Fibroblast of pulmonary artery (primary cell): ENCODE data around the gene CAMKV.

Source experiments
- DNase-seq: peaks from one replicate; pipeline ENCODE4 v3.0.0-alpha.2; 2010; ENCODE audit warnings: low read depth
- H3K4me3 ChIP-seq: replicated peaks from 2 replicates; pipeline ENCODE4 v1.5.1; 2011; ENCODE audit warnings: low read depth, mild to moderate bottlenecking, control low read depth, low read length, moderate library complexity
- TF ChIP-seq, protein P1 (sequence below): IDR thresholded peaks from 2 replicates; pipeline ENCODE4 v1.5.1; 2011; ENCODE audit warnings: mild to moderate bottlenecking, control low read depth, low read length, inconsistent platforms; ENCODE audit errors: missing control alignments

CAMKV gene

DNA sequence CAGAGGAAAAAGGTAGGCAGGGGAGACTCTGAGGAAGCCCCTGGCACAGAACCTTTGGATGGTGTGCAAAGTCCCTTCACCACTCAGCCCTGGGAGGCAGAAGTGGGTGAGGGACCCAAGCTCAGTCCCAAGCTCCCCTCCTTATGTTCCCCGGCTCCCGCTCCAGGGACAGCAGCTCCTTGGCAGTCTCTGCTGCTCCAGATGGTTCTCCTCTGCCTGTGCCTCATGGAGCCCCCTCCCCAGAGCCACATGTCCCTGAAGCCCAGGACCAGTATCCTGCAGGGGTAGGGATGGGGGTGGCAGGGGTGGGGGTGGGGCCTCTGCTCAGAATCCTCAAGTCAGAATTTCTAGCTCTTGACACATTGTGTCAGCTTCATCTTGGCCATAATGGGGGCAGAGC is 8.0 kb upstream of the CAMKV start:
- H3K4me3 ChIP-seq, result no peak overlapping the region
- no peak for DNase-seq
- TF ChIP-seq, protein P1, sequence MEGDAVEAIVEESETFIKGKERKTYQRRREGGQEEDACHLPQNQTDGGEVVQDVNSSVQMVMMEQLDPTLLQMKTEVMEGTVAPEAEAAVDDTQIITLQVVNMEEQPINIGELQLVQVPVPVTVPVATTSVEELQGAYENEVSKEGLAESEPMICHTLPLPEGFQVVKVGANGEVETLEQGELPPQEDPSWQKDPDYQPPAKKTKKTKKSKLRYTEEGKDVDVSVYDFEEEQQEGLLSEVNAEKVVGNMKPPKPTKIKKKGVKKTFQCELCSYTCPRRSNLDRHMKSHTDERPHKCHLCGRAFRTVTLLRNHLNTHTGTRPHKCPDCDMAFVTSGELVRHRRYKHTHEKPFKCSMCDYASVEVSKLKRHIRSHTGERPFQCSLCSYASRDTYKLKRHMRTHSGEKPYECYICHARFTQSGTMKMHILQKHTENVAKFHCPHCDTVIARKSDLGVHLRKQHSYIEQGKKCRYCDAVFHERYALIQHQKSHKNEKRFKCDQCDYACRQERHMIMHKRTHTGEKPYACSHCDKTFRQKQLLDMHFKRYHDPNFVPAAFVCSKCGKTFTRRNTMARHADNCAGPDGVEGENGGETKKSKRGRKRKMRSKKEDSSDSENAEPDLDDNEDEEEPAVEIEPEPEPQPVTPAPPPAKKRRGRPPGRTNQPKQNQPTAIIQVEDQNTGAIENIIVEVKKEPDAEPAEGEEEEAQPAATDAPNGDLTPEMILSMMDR, result no peak

DNA sequence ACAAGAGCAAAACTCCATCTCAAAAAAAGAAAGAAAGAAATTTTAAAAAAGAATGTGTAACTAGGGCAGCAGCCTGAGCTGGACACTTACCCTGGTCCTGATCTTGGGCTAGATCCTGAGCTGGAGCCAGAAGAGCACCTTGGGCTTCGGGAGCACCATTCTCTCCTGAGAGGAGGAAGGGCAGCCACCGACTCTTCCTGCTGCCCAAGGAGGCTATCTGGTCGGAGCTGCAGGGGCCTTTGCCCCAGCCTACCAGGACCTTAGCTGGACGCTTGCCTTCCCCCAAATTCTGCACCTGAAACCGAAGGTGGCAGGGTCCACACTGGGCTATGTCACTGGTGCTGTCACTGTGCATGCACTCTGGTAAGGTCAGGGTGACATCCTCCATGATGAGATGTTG is 6.9 kb upstream of the CAMKV start:
- TF ChIP-seq, protein P1, result no peak
- DNase-seq, result no peak
- no peak overlapping the region for H3K4me3 ChIP-seq

DNA sequence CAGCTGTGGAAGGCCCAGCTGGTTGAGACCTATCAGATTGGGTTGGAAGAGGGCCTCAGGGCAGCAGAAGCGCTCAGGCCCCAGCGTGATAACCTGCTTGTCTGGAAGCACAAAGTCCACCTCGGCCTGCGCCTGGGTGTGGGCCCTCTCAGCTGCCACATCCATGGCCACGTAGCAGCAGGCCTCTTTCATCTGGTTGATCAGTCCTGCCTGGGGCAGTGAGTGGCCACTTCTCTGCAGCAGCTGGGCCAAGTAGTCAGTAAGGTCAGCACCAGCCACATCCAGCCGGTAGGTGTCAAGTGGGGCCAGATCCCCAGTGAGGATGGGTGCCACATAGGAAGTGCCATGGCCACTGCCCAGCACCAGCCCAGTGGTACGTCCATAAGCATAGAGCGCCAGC is 3.9 kb upstream of the CAMKV start:
- no peak for DNase-seq
- no peak overlapping the region for H3K4me3 ChIP-seq
- TF ChIP-seq, protein P1, result no peak

DNA sequence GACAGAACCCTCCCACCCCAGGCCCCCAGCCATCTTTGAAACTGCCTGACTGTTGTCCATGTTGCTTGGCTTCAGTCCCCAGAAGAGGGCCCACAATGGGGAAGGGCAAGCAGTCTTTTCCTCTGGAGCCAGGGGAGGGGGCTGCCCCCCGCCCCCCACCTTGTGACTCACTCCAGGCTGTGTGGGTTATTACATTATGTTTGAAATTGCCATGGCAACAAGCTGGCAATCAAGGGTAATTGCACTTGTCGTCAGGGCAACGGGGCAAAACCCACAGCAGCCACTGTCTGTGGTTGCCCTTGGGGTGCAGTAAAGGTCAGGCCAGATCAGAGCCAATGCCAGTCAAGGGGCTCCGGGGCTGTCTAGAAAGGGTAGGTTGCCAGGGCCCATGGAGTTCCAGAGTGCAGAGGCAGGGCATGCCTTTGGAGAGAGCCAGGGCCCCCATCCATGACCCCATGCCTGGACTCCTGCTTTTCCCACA is 3.1 kb upstream of the CAMKV start:
- TF ChIP-seq, protein P1, result no peak
- no peak for DNase-seq
- no peak overlapping the region for H3K4me3 ChIP-seq

DNA sequence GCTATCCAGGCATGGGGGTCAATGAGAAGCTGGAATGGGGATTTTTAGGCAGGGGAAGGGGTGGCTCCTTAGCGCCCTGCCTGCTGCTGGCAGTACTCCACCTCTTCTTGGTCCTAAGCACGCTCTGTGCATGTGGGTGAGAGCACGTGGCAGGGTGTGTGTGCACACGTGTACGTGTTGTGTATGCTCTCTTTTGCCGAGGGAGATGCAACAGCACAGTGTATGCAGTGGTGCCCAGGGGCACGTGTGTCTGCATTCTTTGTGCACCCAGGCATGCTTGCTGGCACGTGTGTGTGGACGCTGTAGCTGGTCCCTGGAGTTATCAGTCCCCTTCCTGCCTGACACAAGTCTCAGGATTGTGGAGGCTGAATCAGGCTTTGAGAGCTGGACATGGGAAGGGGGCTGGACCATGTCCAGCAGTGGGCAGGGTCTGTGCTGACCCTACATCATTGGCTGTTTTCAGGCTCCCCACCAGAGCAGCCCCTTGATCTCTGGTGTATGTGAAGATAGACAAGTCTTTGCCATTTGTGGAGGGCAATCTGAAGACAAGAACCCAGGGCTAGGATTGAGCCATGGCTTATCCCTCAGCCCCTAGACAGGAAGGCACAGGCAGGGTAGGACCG is 1.9 kb upstream of the CAMKV start:
- no peak for DNase-seq
- TF ChIP-seq, protein P1, result no peak
- no peak overlapping the region for H3K4me3 ChIP-seq

GRCh38 chr3:49868862-49869466 is 742 bp downstream of the CAMKV start:
- TF ChIP-seq, protein P1, result no peak
- no peak overlapping the region for H3K4me3 ChIP-seq
- no peak for DNase-seq

- peak; percentile 62 for DNase-seq
- no peak overlapping the region for H3K4me3 ChIP-seq
- TF ChIP-seq, protein P1, result no peak
Observed at GRCh38 chr3:49867871-49868321, 1.8 kb downstream of the CAMKV start.
